GM19035 (cell line): ENCODE results near the gene AIP.

ENCODE experiments used
- ATAC-seq: cut with Tn5 transposase; IDR thresholded peaks from one replicate; pipeline ENCODE4 v1.9.1; 2021; ENCODE audit not compliant: unreplicated experiment

AIP gene

DNA sequence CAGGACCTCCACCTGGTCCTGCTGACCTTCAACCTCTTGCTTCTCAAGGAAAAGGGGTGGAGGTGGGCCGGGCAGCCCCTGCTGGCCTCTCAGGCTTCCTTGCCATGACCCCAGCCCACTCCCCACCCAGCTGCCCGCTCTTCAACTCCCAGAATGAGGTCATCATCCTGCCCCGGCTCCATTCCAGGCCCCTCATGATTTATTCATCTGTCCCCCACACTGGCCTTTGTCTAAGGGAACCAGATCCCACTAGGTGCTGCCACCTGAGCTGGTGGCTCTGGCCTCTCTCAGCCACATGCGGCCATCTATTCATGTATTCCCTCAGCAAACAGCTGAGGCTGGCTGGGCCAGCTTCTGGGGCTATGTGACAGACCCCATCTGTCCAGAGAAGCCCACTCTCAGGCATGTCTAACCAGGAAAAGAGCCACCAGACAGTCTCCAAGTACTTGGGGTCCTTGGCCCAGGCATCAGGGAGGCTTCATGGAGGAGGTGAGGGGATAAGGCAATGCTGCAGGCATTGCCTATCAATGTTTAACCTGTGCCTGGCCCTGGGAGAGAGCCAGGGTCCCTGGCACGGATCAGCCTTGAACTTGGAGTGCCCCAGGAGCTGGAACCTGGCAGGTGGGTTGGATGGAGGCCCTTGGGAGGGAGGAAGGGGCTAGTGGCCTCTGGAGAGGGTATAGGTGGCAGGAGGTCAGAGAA is 42.6 kb downstream of the AIP start:
- ATAC-seq, result no peak

DNA sequence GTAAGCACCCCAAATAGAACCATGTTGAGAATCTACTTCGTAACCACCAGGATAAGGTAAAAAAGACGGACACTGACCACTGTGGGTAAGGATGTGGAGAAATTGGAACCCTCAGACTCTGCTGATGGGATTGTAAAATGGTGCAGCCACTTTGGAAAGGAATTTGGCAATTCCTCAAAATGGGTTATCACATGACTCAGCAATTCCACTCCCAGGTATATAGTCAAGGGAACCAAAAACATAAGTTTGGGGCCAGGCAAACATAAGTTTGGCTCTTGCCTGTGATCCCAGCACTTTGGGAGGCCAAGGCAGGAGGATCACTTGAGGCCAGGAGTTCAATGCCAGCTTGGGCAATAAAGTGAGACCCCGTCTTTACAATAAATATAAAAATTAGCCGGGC is 45.5 kb downstream of the AIP start:
- no peak for ATAC-seq

DNA sequence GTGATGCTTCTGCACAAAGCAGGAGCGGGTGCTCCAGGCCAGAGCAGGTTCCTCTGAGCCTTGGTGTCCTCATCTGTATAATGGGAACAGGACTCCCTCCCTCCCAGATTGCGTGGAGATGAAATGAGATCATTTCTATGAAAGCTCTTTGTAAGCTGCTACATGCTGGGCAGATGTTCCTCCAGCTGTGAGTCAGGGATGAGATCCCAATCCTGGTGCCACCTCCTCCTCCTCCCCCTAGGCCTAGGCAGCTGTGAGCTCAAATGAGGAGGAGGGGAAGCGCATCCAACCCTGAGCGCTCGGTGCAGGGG is 47.4 kb downstream of the AIP start:
- no peak for ATAC-seq

DNA sequence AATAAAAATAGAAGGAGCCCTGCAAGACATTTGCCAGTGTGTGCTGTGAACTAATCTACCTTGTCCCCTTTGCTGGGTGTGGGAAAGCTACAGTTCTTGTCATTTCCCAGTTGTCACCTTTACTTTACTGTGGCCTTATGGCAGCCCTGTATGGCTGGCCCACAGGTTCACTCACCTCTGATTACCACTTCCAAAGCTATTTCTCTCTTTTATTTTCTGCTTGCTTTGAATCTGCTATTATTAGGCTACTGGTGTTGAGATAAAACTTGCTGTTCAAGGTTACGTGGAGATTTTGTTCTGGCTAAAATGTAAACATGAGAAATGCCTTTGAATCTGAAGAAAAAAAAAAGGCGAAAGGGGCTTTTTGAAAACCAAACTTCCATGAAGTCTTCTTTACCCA is 50.1 kb downstream of the AIP start:
- ATAC-seq, result no peak

DNA sequence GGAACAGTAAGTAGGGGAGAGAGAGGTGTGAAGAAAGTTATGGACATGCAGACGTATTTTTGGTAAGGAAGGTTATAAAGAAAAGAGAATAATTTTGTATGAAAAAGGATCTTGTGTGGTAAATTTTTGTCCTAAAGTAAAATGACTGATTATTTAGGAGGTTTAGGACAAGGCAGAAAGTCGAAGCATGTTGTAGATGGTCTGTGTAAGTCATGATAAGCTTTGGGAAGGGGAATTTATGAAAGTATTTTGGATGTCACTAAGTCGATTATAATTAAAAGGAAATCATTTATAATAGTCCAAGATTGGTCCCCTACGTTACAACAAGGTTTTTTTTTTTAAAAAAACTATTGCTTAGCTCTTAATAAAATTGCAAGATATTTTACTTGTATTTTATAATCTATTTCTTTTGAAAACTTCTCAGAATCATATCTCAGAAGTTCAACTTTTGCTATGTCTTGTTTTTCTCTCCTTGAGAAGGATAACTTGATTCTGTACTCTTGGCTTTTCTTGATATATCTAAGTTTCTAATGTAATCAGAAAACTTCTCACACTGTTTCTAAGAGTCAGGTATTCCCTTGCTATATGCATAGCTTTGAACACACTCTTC is 51.3 kb downstream of the AIP start:
- no peak for ATAC-seq

DNA sequence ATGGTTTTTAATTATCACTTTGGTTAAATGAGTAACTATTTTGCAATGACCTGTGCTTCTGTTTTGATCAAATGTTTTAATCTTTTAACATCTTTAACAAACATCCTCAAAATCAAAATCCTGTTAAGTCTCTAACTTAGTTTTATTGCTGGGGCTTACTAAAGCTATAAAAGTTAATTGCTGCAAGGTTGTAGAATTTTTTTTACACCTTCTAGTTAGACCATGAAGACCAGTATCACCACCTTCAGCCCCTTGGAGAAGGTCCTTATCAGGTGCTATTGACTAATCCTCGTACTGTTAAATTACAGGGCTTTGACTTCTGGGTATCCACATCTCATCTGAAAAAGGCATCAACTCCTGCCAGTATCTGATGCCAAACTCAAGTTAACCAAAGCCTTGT is 52.7 kb downstream of the AIP start:
- ATAC-seq, result no peak

DNA sequence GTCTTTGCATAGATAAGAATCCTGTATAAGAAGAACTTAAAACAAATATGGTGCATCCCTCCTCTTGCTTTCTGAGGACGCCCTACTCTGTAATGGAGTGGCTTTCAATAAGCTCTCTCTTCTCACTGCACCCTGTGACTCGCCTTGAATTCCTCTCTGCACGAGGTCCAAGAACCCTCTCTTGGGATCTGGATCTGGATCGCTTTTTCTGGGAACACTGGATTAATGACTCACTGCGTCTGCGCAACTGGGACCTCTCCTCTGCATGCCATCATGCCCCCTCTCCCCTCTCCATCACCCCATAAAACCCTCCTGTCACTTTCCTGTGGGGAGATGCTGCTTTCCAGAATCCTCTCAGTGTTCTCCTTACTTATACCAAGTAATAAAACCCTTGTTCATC is 55.5 kb downstream of the AIP start:
- ATAC-seq, result no peak

DNA sequence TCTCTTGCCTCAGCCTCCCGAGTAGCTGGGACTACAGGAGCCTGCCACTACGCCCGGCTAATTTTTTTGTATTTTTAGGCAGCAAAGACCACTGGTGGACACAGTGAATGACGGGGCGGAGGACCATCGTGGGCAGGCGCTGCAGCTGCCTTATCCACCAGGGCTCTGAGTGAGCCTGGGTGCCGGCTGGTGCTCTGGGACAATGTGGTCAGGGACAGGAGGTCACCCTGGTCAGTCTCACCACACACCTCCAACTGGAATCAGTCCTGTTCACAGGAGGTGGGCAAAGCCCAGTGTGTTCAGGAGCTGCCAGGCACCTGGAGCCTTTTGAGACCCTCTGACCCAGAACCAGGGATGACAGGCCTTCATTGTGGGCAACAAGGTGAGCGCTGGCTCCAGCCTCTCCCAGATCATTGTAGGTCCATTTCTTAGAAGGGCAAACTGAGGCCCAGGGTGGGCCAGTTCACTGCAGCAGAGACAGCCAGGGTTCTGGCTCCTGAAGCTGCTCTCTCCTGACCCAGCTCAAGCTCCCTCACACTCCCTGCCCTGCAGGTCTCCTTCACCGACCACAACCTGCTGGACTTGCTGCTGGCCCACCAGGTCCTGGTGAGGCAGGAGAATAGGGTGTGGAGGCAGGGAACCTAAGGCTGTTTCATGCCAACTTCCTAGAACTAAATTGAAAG is 56.1 kb downstream of the AIP start:
- ATAC-seq, result no peak

DNA sequence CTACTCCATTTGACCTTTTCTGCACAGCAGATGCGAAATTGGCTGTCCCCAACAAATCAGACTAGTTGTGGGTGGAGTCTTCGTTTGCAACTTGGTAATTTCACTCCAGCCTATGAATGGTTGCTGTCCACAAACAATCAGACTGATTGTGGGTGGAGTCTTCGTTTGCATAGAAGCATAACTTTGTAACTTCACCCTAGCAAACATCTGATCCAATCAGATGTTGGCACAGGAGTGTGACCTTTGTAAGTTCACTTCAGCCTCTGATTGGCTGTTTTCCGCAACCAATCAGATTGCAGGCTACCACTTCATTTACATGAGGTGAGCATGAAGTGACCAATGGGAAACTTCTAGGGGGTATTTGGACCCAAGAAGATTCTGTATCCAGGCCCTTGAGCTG is 56.7 kb downstream of the AIP start:
- ATAC-seq, result no peak
